GM19099 (cell line): ENCODE data around the gene AGPAT2.

Experiments
- POLR2A ChIP-seq: IDR thresholded peaks from 3 replicates; pipeline ENCODE4 v1.6.1; 2011; ENCODE audit warnings: low read depth; ENCODE audit not compliant: insufficient read length; ENCODE audit errors: extremely low read depth

The AGPAT2 gene

DNA sequence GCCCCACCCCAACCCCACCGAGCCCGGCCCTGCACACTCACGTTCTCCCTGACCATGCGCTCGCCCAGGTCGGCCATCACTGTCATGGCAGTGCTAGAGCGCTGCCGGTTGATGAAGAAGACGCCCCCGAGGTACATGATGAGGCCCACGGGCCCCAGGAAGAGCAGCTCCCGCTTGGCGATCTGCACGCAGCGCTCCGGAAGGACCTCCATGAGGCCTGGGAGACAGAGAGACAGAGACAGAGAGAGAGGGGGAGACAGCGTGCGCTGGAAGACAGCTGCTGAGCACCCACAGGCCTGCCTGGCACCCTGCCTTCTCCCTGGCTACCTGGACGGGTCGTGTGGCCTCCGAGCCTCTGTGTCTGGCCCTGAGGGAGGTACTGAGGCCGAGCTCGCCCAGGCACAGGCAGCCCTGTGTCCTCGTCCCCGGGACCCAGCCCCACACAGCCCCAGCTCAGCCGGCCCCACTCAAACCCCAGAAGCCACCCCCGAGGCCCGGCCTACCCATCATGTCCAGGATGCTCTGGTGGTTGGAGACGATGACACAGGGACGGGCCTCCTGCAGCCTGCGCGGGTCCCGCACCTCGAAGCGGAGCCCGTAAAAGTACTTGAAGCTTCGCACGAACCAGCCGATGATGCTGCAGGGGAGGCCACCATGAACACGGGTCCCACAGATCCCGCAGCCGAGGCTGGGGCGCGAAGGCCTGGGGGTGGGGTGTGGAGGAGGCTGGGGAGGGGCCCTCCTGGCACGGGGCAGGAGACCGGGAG lies 10.2 kb downstream of the AGPAT2 start:
- TF ChIP-seq POLR2A = no peak

DNA sequence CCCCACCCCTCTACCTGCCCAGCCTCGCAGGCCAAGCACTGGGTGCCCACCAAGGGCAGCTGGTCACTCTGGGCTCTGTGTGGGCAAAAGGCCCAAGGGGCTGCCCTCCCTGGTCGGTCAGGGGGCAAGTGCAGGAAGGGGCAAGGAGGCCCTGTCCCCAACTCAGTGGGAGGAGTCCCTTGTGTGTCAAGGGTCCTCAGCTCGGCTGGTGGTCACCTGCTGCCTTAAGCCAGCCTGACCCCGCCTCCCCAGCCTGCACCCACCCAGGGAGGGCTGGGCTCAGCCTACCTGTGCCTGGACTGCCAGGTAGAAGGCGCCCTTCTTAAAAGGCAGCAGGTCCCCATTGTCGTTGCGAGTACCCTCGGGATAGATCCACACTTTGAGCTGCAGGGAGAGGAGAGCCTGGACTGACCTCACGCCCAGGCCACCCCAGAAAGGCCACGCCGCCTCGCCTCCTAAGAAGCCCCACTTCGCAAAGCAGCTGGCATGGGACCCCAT lies 10.9 kb downstream of the AGPAT2 start:
- no peak for TF ChIP-seq POLR2A

- no peak for TF ChIP-seq POLR2A
These were observed 11.6 kb downstream of the AGPAT2 start for GRCh38 chr9:136675477-136676296.

DNA sequence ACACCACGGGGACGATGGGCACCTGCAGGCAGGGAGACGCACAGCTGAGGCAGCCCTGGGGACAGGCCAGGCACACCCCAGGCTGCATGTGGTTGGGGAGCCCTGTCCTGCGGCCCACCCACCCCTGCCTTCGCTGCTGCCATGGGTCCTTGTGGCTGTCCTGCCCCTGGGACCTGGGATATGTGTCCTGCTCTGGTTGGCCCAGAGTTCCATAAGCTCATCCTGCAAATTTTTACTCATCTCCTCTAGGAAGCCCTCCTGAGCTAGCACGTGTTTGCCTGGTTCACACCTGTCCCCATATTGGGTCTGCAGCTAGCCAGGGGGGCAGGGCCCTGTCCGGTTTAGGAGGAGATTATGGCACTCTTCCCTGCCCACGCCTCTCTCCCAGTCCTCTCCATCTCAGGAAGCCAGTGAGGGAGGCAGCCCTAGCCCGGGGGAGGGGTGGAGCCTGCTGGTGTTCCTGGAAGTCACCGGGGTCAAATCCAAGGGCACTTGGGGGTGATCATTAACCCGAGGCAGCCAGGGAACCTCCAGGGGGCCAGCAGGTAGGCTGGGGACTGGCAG lies 12.4 kb downstream of the AGPAT2 start:
- TF ChIP-seq POLR2A = no peak

DNA sequence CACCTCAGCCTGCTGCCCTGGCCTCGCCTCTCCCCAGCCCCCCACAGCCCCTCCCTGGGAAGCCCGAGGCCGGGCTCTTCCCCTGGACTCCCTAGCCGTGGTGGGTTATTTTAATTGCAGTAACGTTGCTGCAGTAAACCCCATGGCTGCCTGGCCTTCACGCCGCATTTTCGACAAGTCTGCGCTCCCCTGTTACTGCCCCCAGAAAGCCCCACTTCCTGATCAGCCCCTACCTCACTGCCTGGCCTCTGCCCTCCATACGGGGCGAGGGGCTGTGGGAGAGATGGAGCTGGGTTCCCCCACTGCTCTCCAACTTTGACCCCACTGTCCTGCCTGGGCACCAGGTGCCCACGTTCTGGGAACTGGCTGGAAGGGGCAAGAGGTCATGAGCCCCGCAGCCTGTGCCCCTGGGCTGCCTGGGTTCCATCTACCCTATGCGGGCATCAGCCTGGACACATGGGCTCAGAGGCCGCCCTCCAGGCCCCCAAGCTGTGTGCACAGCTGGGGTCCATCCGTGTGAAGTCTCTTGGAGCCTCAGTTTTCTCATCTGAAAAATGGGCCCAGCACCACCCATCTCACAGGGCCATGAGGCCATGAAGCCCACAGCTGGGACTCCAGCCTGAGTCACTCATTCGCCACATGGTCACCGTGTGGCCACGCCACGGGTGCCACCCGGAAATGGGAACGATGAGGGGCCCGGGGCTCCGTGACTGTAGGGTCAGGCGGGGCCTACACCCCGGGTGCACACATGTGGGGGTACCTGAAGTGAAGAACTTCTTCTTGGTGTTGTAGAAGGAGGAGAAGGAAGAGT lies 13.1 kb downstream of the AGPAT2 start:
- TF ChIP-seq POLR2A = no peak

GRCh38 chr9:136673088-136673974 lies 13.9 kb downstream of the AGPAT2 start:
- no peak for TF ChIP-seq POLR2A

DNA sequence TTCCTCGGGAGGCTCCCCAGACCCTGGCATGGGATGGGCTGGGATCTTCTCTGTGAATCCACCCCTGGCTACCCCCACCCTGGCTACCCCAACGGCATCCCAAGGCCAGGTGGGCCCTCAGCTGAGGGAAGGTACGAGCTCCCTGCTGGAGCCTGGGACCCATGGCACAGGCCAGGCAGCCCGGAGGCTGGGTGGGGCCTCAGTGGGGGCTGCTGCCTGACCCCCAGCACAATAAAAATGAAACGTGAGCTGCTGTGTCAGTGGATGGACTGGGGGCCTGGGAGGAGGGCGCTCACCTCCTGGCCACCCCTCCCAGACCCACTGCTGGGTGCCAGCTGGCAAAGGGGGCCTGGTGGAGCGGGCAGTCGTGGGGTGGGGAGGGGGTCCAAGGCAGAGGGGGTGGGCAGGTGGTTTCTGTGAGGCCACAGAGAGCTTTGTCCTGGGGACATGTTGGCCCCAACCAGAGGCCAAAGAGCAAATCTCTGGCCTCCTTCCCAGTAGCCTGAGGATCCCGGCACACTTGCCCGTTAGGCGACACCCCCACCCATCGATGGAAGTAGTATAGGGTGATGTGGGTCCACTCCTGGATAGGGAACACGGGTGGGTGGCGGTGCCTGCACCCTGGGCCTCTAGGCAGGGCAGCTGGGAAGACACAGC lies 14.7 kb downstream of the AGPAT2 start:
- TF ChIP-seq POLR2A = no peak

GRCh38 chr9:136671646-136672430 lies 15.4 kb downstream of the AGPAT2 start:
- no peak for TF ChIP-seq POLR2A

DNA sequence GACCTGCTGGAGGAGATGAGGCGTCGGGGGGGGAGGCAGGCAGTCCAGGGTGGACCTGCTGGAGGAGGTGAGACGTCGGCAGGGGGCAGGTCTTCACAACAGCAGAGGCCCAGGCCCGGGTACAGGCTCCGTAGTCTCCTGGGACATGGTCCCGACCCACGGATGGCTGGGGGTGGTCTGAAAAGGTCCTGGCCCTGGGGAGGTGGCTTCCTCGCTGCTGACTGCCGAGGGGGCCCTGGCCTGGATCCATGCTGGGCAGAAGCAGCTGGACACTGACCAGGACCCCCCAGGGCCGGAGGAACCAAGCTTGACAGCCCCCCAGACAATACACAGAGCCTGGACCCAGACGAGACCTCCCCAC lies 16.0 kb downstream of the AGPAT2 start:
- TF ChIP-seq POLR2A = no peak

DNA sequence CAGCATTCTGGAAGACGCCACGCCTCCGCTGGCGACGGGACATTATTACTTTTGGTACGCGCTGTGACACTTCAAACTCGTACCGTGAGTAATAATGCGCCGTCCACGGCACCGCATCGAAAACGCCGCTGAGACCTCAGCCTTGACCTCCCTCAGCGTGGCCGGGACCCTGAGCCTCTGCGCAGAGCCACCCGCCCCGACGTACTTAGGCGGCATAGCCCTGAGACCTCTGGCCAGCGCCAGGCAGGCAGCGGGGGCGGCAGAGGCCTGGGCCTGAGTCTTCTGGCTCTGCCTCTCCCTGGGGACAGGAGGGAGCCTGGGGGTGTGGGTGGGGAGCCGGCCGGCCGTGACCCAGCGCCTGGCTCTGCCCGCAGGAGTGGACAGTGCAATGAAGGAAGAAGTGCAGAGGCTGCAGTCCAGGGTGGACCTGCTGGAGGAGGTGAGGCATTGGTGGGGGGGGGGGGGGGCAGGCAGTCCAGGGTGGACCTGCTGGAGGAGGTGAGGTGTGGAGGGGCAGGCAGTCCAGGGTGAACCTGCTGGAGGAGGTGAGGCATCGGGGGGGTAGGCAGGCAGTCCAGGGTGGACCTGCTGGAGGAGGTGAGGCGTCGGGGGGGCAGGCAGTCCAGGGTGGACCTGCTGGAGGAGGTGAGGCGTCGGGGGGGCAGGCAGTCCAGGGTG lies 16.5 kb downstream of the AGPAT2 start:
- TF ChIP-seq POLR2A = no peak

DNA sequence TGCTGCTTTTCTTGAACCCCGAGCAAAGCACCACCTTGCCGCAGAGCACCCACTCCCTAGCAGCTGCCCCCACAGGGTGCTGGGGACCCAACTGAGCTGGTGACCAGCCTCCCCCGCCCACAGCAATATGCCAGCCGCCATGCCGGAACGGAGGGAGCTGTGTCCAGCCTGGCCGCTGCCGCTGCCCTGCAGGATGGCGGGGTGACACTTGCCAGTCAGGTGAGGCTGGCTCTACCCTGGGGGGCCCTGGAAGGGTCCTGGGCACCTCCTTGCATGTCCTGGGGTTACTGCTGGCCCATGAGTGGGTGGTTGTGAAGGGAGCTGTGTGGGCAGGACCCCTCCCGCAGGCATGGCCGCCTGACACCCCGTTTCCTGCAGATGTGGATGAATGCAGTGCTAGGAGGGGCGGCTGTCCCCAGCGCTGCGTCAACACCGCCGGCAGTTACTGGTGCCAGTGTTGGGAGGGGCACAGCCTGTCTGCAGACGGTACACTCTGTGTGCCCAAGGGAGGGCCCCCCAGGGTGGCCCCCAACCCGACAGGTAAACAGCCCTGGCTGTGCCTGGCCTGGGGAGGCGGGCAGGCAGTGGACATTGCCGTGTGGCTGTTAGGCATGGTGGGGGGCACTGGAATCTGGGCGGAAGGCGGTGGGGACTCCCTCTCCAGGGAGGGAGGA lies 17.3 kb downstream of the AGPAT2 start:
- TF ChIP-seq POLR2A = no peak
